ENCODE data around the gene RXRG.

The RXRG gene

DNA sequence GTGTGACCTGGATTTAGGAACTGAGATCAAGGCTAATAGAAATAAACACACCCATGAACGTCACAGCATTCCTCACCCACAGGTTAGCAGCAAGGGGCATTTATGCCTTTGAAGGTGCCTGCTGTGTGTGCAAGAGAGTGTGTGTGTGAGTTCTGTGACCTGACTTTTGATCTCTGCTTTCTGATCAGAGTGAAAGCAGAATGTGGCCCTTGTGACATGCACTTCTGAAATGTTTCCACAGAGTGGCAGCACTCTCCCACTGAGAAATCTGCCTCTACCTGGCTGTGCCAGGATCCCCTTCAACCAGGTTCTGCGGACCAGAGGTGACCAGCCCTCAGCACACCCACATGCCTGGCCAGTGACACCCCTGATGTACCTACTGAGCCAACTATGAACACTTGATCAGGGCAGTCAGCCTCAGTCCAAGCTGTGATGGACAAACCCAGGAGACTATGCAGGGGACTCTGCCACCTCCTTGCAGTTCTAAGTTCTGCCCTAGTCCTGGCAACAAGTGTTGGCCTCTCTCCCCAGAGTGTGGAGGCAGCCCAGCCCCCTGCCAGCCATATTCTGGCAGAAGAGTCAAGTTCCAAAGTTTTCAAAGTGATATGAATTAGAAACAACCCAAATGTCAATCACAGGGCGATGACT is 41.0 kb downstream of the RXRG start:
- peak; percentile 76 for DNase-seq
- no peaks in the 10 kb centered on the region for H3K27me3 ChIP-seq (replicated peaks; ENCODE audit: insufficient read depth, low read length)
- H3K9ac ChIP-seq (ENCODE audit: low read length): no peak overlapping the region
- no peaks in the 10 kb centered on the region for H3F3A ChIP-seq (ENCODE audit: insufficient read depth, low read length)
- H3K36me3 ChIP-seq (replicated peaks; ENCODE audit: insufficient read depth, low read length): no peaks in the 10 kb centered on the region
- no peaks in the 10 kb centered on the region for H3K79me2 ChIP-seq (ENCODE audit: low read length)
- H3K4me1 ChIP-seq (ENCODE audit: low read length): peaks cover 9% of the 10 kb centered on the region; the same call in 1 of the 2 replicates
- H2AFZ ChIP-seq (ENCODE audit: low read length): peak overlapping the region; percentile 14; the same call in 1 of the 2 replicates
- TF ChIP-seq EZH2phosphoT487 (IDR thresholded peaks at IDR 0.05; ENCODE audit: low read length): no peak
- TF ChIP-seq EZH2 (optimal IDR thresholded peaks at IDR 0.05; ENCODE audit: low read depth, low read length): no peak
- TF ChIP-seq, protein P1, sequence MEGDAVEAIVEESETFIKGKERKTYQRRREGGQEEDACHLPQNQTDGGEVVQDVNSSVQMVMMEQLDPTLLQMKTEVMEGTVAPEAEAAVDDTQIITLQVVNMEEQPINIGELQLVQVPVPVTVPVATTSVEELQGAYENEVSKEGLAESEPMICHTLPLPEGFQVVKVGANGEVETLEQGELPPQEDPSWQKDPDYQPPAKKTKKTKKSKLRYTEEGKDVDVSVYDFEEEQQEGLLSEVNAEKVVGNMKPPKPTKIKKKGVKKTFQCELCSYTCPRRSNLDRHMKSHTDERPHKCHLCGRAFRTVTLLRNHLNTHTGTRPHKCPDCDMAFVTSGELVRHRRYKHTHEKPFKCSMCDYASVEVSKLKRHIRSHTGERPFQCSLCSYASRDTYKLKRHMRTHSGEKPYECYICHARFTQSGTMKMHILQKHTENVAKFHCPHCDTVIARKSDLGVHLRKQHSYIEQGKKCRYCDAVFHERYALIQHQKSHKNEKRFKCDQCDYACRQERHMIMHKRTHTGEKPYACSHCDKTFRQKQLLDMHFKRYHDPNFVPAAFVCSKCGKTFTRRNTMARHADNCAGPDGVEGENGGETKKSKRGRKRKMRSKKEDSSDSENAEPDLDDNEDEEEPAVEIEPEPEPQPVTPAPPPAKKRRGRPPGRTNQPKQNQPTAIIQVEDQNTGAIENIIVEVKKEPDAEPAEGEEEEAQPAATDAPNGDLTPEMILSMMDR (IDR thresholded peaks at IDR 0.05; ENCODE audit: low read length): peak; percentile 95
- no peaks in the 10 kb centered on the region for H3K9me2 ChIP-seq (replicated peaks; ENCODE audit: insufficient read depth, low read length)
- H3K27ac ChIP-seq (ENCODE audit: low read length): no peak overlapping the region
- H3K9me3 ChIP-seq (replicated peaks; ENCODE audit: insufficient read depth, low read length): no peaks in the 10 kb centered on the region
- H4K20me1 ChIP-seq (ENCODE audit: insufficient read depth, low read length): no peaks in the 10 kb centered on the region
- no peak overlapping the region for H3K4me3 ChIP-seq (ENCODE audit: low read length)
- H3K4me2 ChIP-seq (ENCODE audit: low read depth, low read length): 0 out of 2 replicates have a peak overlapping the region, but pooled peaks have one; percentile 2

DNA sequence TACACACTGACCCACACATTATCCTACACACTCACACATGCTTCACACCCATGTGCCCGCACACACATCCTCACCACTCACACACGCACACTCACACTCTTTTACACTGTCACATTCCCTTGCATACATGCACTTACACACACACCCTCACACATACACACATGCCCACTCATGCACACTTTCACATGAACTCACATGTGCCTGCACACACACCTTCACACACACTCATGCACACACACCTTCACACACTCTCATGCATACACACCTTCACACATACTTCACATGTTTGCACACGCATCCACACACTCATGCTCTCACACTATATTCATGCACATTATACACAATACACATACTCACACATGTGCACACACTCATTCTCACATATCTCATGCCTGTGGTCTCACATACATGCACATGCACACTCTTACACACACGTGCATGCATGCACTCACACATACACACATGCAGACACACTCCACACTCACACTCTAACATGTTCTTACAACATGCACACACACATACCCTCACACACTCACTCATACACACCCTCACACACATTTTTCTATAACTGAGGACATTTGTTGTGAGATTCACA is 42.3 kb downstream of the RXRG start:
- H3K4me3 ChIP-seq (ENCODE audit: low read length): no peak overlapping the region
- no peak overlapping the region for H3K27ac ChIP-seq (ENCODE audit: low read length)
- no peaks in the 10 kb centered on the region for H3K79me2 ChIP-seq (ENCODE audit: low read length)
- H2AFZ ChIP-seq (ENCODE audit: low read length): no peak overlapping the region
- no peaks in the 10 kb centered on the region for H3F3A ChIP-seq (ENCODE audit: insufficient read depth, low read length)
- H3K4me1 ChIP-seq (ENCODE audit: low read length): peaks cover 9% of the 10 kb centered on the region; the same call in 1 of the 2 replicates
- TF ChIP-seq, protein P1 (IDR thresholded peaks at IDR 0.05; ENCODE audit: low read length): no peak
- no peak for TF ChIP-seq EZH2 (optimal IDR thresholded peaks at IDR 0.05; ENCODE audit: low read depth, low read length)
- no peak for TF ChIP-seq EZH2phosphoT487 (IDR thresholded peaks at IDR 0.05; ENCODE audit: low read length)
- H3K27me3 ChIP-seq (replicated peaks; ENCODE audit: insufficient read depth, low read length): no peaks in the 10 kb centered on the region
- DNase-seq: no peak
- H3K9me3 ChIP-seq (replicated peaks; ENCODE audit: insufficient read depth, low read length): no peaks in the 10 kb centered on the region
- H3K9me2 ChIP-seq (replicated peaks; ENCODE audit: insufficient read depth, low read length): no peaks in the 10 kb centered on the region
- H3K4me2 ChIP-seq (ENCODE audit: low read depth, low read length): no peak overlapping the region
- H3K36me3 ChIP-seq (replicated peaks; ENCODE audit: insufficient read depth, low read length): no peaks in the 10 kb centered on the region
- no peaks in the 10 kb centered on the region for H4K20me1 ChIP-seq (ENCODE audit: insufficient read depth, low read length)
- no peak overlapping the region for H3K9ac ChIP-seq (ENCODE audit: low read length)

- H3K4me1 ChIP-seq (ENCODE audit: low read length): peaks cover 26% of the 10 kb centered on the region
- H4K20me1 ChIP-seq (ENCODE audit: insufficient read depth, low read length): no peaks in the 10 kb centered on the region
- H3K4me3 ChIP-seq (ENCODE audit: low read length): no peak overlapping the region
- no peaks in the 10 kb centered on the region for H3K36me3 ChIP-seq (replicated peaks; ENCODE audit: insufficient read depth, low read length)
- H2AFZ ChIP-seq (ENCODE audit: low read length): no peak overlapping the region
- DNase-seq: no peak
- TF ChIP-seq, protein P1 (IDR thresholded peaks at IDR 0.05; ENCODE audit: low read length): no peak
- no peak for TF ChIP-seq EZH2phosphoT487 (IDR thresholded peaks at IDR 0.05; ENCODE audit: low read length)
- TF ChIP-seq EZH2 (optimal IDR thresholded peaks at IDR 0.05; ENCODE audit: low read depth, low read length): no peak
- peaks cover 14% of the 10 kb centered on the region for H3F3A ChIP-seq (ENCODE audit: insufficient read depth, low read length)
- H3K27ac ChIP-seq (ENCODE audit: low read length): no peak overlapping the region
- H3K79me2 ChIP-seq (ENCODE audit: low read length): no peaks in the 10 kb centered on the region
- no peak overlapping the region for H3K4me2 ChIP-seq (ENCODE audit: low read depth, low read length)
- no peaks in the 10 kb centered on the region for H3K9me2 ChIP-seq (replicated peaks; ENCODE audit: insufficient read depth, low read length)
- peaks cover 13% of the 10 kb centered on the region; the same call in 1 of the 2 replicates for H3K27me3 ChIP-seq (replicated peaks; ENCODE audit: insufficient read depth, low read length)
- H3K9ac ChIP-seq (ENCODE audit: low read length): no peak overlapping the region
- no peaks in the 10 kb centered on the region for H3K9me3 ChIP-seq (replicated peaks; ENCODE audit: insufficient read depth, low read length)
Measured at GRCh38 chr1:165397944-165398343, 47.0 kb downstream of the RXRG start.
